Transverse colon (tissue), 4 donors: Measurements from ENCODE around the gene TNRC6B.

ENCODE experiments used
- CTCF ChIP-seq, 5 experiments: fragments of 200-600 bp in 3 of 5; fragments of 450-650 bp in 2 of 5; sonication (generic) in 3 of 5; IDR thresholded peaks; 1 replicate in 2 of 5; 2 replicates in 3 of 5; pipeline ENCODE4 v1.5.1; 2016 to 2017; ENCODE audit warnings: antibody characterized with exemption in 5 of 5, inconsistent platforms in 3 of 5, mild to moderate bottlenecking in 2 of 5, moderate library complexity in 1 of 5
- EP300 ChIP-seq: sonication (generic); formaldehyde crosslinking; IDR thresholded peaks from one replicate; pipeline ENCODE4 v1.6.1; 2017; ENCODE audit warnings: antibody characterized with exemption, low read depth
- POLR2A ChIP-seq: fragments of 450-650 bp; IDR thresholded peaks from one replicate; pipeline ENCODE4 v1.6.1; 2016; ENCODE audit warnings: antibody characterized with exemption, mild to moderate bottlenecking, moderate library complexity
- POLR2AphosphoS5 ChIP-seq, 3 donors: sonication (generic); formaldehyde crosslinking; IDR thresholded peaks; one replicate each; pipeline ENCODE4 v1.6.1; 2016; ENCODE audit warnings: antibody characterized with exemption in 3 of 3

GRCh38 chr22:40270748-40271373 lies 93.1 kb downstream of the TNRC6B start:
- TF ChIP-seq POLR2AphosphoS5 (IDR thresholded peaks at IDR 0.05) (no peak), EP300 (no peak), POLR2A (no peak), CTCF (IDR thresholded peaks at IDR 0.05) (no peak)
